GM21825 (cell line): ENCODE data around the gene ZFYVE26.

ENCODE experiments used
- ATAC-seq: cut with Tn5 transposase; IDR thresholded peaks from one replicate; pipeline ENCODE4 v1.9.1; 2021; ENCODE audit warnings: mild to moderate bottlenecking, moderate library complexity; ENCODE audit not compliant: unreplicated experiment

The ZFYVE26 gene

GRCh38 chr14:67817750-67818438, 1.5 kb upstream of the ZFYVE26 start:
- ATAC-seq = no peak

- ATAC-seq = no peak
These were observed 691 bp downstream of the ZFYVE26 start for GRCh38 chr14:67815573-67816225.

GRCh38 chr14:67814821-67815220, 1.6 kb downstream of the ZFYVE26 start:
- ATAC-seq = no peak

- ATAC-seq = no peak
These were observed 10.1 kb downstream of the ZFYVE26 start for GRCh38 chr14:67806246-67806645.

GRCh38 chr14:67800743-67801142, 15.6 kb downstream of the ZFYVE26 start:
- no peak for ATAC-seq

- ATAC-seq = no peak
These were observed 17.7 kb downstream of the ZFYVE26 start for GRCh38 chr14:67798731-67799130.

GRCh38 chr14:67787673-67788072, 28.7 kb downstream of the ZFYVE26 start:
- ATAC-seq = no peak

GRCh38 chr14:67785270-67786109, 30.9 kb downstream of the ZFYVE26 start:
- no peak for ATAC-seq

- no peak for ATAC-seq
These were observed 32.1 kb downstream of the ZFYVE26 start for GRCh38 chr14:67784244-67784823.

- no peak for ATAC-seq
These were observed 34.3 kb downstream of the ZFYVE26 start for GRCh38 chr14:67782090-67782489.

- no peak for ATAC-seq
These were observed 37.6 kb downstream of the ZFYVE26 start for GRCh38 chr14:67778792-67779191.

- no peak for ATAC-seq
These were observed 39.6 kb downstream of the ZFYVE26 start for GRCh38 chr14:67776653-67777322.

- ATAC-seq = no peak
These were observed 42.5 kb downstream of the ZFYVE26 start for GRCh38 chr14:67773844-67774377.

- ATAC-seq = no peak
These were observed 48.2 kb downstream of the ZFYVE26 start for GRCh38 chr14:67768219-67768618.

GRCh38 chr14:67766035-67766680, 50.2 kb downstream of the ZFYVE26 start:
- ATAC-seq = no peak

- ATAC-seq = no peak
These were observed 51.1 kb downstream of the ZFYVE26 start for GRCh38 chr14:67765192-67765834.

GRCh38 chr14:67764496-67764895, 51.9 kb downstream of the ZFYVE26 start:
- ATAC-seq = no peak

GRCh38 chr14:67763158-67763822, 53.1 kb downstream of the ZFYVE26 start:
- ATAC-seq = no peak

- no peak for ATAC-seq
These were observed 54.3 kb downstream of the ZFYVE26 start for GRCh38 chr14:67762051-67762450.
